CD4-positive, alpha-beta T cell treated with Interleukin-6 for 4 hours (primary cell): ENCODE measurements around the gene STX1A.

Experiments
- DNase-seq: peaks from one replicate; pipeline ENCODE4 v3.0.0-alpha.2; 2020; ENCODE audit warnings: mixed read lengths

Gene STX1A

GRCh38 chr7:73718905-73719805 is at the start of gene STX1A:
TSS of gene STX1A (minus strand) at chr7:73719669. CDS start at chr7:73719631, 38 bp downstream.
- DNase-seq, result peak; percentile 77

DNA sequence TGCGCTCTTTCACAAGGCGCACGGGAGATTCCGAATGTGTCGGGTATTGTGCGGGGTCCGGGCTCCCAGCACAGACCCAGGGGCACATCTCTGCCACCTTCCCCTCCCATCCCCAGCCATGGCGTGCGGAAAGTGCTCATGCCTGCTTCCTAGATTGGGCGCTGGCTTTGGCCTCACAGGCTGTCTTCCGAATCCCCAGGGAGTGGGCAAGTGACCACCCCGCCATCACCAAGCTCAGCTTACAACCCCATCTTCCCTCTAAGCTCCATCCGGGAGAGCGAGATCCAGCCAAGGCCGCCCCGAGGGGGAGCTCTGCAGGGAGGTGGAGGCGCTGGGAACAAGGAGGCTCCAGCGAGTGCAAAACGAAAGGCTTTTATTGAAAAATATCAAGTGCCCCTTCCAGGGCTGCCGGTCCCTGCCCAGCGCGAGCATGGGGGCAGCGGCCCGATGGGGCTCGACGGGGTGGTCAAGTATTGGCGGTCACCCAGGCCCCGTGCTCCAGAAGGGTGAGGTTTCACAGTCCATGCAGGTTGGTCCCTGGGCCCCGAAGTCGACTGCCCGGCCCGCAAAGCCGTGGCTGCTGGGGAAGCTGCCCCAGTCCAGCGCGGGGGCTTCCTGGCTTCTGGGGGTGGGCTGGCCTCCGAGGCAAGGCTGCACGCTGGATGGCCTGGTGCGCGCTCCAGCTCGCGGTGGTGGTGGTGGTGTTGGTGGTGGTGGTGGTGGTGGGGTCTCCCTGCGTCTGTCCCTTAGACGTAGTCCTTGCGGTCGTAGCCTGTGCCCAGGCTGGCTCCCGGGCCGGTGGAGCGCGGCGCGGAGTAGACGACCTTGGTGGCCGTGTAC is 49.4 kb upstream of the STX1A start:
- DNase-seq, result no peak

DNA sequence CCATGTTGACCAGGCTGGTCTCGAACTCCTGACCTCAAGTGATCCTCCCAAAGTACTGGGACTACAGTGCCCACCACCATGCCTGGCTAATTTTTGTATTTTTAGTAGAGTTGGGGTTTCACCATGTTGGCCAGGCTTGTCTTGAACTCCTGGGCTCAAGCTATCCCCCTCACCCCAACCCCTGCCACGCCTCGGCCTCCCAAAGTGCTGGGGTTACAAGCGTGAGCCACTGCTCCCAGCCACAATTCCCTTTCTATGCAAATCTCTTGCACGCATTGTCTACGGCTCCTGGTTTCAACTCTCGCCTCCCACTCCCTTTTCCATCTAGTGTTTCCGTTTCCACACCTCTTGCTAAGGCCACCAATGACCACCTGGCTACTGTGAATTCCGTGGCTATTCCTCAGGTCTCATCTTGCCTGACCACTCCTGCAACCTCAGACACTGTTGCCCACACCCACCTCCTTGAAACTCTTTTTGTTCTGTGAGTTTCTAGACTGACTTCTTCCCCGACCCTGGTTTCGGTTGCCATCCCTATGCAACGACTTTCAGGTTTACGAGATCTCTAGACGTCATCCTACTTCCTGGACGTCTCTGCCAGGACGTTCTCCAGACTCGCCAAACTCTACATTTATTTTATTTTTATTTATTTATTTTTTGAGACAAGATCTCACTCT is 47.2 kb upstream of the STX1A start:
- no peak for DNase-seq

GRCh38 chr7:73762659-73762999 is 43.2 kb upstream of the STX1A start:
- no peak for DNase-seq

DNA sequence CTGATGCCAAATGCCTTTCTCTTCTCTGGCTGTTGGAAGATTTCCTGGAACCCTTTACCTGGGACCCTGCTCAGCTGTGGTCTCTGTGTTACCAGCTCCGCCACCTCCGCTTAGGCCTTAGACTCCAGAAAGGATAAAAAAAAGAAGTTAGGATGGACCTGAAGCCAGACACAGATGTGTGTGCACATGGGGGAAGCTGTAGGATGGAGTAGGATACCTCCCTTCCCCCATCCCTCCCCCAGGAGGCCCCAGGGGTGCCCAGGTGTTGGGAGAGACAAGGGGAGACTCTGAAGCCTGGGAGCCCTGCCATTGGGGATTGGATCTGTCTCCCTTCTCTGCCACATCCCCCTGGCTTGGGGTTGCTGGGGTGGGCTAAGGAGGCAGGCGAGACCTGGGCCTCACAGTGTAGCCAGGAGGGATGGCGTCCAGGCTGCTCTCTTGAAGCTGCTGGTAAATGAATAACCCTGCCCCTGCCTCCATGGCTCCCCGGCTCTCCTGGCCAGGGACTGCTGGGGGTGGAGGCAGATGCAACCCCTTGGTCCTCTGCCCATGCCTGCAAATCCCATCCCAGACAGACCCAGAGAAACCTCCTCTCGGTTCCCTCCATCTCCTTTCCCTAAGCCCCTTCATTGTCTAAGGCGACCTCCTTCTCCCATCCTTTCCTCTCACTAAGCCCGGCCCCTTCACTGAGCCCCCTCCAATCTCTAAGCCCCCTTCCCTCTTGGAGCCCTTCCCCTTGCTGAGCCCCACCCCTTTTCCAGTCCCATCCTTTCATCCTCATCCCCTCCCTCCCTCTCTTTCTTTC is 42.6 kb upstream of the STX1A start:
- DNase-seq, result no peak

DNA sequence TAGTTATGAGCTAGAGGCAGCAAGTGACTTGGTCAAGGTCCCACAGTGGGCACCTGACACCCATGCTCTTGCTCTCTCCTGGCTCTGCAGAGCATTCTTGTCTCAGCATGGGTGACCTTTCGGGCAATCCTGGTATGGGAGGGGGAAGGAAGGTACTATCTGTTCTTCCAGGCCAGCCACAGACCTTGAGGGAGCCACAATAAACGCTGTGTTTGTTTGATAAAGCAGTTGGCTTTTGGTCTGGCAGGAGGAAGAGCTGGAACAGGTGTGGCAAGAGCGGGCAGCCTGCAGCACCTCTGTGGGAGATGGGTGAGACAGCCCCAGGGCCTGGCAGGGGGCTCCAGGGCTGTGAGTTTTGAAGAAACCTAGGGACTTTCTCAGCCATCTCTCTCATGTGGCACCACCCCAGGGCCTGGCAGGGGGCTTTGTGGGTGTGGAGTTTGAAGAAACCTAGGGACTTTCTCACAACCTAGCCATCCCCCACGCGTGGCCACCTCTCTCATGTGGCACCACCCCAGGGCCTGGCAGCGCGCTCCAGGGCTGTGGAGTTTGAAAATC is 39.2 kb upstream of the STX1A start:
- DNase-seq, result no peak

DNA sequence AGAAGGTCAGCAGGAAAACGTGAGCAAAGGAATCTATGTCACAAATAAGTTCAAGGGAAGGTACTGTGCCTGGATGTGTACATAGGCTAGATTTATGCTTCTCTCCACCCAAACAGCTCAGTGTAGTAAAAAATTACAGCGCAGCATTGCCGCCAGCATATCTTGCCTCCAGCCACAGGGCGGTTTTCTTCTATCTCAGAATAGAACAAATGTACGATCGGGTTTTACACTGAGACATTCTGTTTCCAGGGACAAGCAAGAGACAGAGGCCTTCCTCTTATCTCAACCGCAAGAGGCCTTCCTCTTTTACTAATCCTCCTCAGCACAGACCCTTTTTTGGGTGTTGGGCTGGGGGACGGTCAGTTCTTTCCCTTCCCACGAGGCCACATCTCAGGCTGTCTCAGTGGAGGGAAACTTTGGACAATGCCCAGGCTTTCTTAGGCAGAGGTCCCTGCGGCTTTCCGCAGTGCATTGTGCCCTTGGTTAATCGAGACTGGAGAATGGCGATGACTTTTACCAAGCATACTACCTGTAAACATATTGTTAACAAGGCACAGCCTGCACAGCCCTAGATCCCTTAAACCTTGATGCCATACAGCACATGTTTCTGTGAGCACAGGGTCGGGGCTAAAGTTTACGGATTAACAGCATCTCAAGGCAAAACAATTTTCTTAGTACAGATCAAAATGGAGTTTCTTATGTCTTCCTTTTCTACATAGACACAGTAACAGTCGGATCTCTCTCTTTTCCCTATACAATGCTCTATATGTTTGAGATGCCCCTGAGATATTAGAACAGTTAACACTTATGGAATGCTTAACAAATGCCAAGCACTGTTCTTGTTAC is 30.7 kb upstream of the STX1A start:
- DNase-seq, result no peak

GRCh38 chr7:73746378-73746777 is 26.9 kb upstream of the STX1A start:
- no peak for DNase-seq

DNA sequence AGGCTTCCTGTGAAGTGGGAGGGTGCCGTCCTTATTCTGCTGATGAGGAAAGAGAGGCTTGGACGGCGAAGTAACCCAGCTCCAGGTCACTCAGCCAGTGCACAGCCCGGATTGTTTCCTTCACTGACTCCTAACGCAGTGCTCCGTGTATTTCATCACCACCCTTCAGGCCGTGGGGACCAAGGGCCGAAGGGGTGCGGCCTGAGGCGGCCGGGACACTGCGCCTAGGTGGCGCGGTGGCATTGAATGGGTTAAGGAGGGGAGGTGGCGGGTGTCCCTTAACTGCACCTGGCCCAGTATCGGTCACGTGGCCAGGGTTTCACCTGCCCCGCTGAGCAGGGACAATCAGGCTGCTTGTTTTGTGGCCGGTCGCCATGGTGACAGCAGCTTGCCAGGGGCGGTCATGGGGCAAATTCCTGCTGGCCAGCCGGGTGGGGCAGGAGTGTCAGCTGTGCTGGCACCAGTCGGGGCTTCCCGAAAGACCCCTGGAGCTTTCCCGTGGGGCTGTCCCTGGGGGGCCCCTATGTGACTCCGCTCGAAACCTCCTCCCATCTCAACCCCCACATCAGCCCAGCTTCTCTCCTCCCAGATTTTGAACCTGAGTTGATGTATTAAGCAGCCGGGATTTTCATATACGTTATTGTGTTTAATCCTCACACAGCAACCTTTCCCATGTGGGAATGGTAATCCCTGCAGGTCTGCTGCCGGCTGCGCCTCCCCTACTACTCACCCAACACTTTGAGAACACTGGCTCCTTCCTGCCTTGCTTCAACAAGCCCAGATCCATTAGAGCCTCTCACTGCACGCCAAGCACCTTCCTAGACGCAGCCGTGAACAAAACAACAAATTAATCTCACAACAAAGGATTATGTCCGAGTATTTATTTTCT is 23.5 kb upstream of the STX1A start:
- no peak for DNase-seq

DNA sequence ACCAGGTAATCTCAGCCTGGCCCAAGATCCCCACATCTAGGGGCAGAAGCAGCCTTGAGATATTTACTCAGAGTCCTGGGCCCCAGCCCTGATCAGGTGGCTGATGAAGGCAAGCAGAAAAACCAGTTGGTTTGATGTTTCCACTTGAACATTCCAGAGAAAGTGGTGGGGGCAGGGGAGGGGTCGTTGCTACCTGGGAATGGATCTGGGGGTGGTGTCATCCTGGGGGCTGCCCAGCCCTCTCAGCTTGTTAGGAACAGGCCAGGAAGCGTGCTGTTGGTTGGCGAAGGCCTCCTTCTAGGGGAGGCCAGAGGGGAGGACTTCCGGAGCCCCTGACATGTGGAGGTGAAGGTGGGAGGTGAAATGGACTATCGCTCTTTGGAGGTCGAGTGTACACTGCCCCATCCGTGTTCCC is 22.9 kb upstream of the STX1A start:
- DNase-seq, result no peak

DNA sequence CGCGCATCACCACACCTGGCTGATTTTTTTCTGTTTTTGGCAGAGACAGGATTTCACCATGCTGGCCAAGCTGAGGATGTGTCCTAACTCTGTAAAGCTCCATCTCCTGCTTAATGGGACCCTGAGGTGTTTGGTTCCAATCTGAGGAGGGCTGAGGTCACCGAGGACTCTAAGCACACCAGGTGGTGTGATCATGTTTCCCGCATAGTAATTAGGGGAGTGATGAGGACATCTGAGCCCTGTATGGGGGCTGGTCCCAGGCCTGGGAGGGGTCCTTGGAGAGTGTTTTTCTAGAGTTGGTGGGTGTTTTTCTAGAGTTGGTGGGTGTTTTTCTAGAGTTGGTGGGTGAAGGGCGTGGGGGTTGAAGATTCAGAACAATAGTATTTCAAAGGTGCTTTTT is 22.1 kb upstream of the STX1A start:
- no peak for DNase-seq

DNA sequence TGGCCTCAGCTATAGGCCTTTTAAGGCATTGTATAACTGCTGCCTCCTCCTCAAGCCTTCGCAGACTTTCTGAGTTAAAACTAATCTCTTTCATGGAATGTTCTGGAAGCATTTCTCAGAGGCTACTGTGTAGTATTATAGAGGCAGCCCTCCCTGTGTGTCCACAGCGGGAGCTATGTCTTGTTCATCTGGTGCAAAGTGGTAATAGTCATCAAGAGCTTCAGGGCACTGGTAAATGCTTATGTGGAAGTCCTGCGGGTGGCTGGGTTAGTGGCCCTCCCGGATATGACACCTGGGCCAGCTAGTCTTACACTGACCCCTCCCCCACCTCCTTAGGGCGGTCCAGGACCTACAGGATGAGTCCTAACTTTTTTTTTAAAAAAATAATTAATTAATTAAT is 21.3 kb upstream of the STX1A start:
- no peak for DNase-seq

DNA sequence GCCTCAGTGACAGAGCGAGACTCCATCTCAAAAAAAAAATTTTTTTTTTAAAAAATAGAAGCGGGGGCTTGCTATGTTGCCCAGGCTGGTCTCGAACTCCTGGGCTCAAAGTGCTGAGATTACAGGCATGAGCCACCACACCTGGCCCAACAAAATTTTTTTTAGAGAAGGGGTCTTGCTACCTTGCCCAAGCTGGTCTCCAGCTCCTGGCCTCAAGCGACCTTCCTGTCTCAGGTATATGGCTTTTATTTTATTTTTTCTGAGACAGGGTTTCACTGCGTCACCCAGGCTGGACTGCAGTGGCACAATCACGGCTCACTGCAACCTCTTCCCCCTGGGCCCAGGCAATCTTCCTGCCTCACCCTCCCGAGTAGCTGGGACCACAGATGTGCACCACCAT is 20.7 kb upstream of the STX1A start:
- DNase-seq, result no peak

GRCh38 chr7:73739387-73739767 is 19.9 kb upstream of the STX1A start:
- no peak for DNase-seq

DNA sequence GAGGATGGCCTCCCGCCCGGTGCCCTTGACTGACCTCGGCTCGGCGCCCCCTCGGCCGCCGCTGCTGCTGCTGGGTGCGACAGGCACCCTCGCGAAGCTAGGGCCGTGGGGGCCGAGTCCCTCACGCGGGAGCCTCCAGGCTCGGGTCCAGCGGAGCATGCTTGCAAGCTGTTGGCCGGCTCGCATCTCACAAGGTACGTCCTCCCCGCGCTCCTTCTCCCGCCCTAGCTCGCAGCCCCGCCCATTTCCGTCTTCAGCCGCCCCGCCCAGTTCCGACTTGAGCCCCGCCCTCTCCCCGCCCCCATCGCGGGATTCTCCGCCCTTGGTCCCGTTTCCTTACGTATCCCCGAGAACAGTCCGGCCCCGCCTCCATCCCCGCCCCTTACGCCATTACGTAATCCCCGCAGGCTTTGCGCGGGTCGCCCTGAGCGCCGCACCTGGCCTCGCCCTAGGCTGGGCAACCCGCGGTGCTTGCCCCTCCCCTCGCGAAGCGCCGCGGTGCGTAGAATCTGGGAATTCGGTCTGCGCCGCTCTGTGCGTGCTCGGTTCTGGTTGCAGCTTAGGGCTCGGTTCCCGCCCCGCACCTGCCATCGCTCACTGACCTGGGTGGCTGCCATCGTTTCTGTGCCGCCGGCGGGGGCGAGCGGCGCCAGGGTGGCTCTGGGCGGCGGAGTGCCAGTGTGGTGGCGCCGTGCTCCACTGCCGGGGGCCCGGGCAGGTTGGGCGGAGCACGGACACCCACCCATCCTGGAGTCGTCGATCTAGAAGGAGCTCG is 19.3 kb upstream of the STX1A start, which contains the start of gene ABHD11:
Gene ABHD11, minus strand, starts transcription at position 191 of the 775 bp plus-strand sequence. Its CDS starts 32 bp downstream, at position 159.
- DNase-seq, result peak; percentile 98

GRCh38 chr7:73738220-73738611 is 18.7 kb upstream of the STX1A start:
- peak; percentile 76 for DNase-seq

GRCh38 chr7:73737491-73738219 is 18.2 kb upstream of the STX1A start:
- DNase-seq, result no peak

- no peak for DNase-seq
These were observed 17.4 kb upstream of the STX1A start for GRCh38 chr7:73736885-73737284.

- DNase-seq, result no peak
These were observed 16.0 kb upstream of the STX1A start for GRCh38 chr7:73735528-73735905.
